Sigmoid colon (tissue), 7 donors: ENCODE data around the gene CEP63. TPM values are rescaled to one million over a fixed set of nuclear protein-coding genes. Genes with fewer than 3 reads are reported as not detected.

Source experiments
- DNase-seq: peaks from one replicate; pipeline ENCODE4 v3.0.0-alpha.2; 2019
- H3K27ac ChIP-seq, 4 donors: fragments of 200-600 bp; sonication (generic); one replicate each; pipeline ENCODE4 v1.5.1; 2016 to 2019; ENCODE audit warnings: mild to moderate bottlenecking in 1 of 4
- H3K27me3 ChIP-seq, 3 donors: fragments of 200-600 bp; sonication (generic); one replicate each; pipeline ENCODE4 v1.5.1; 2019; ENCODE audit warnings: mild to moderate bottlenecking in 1 of 3
- H3K36me3 ChIP-seq, 4 donors: fragments of 200-600 bp; sonication (generic); one replicate each; pipeline ENCODE4 v1.5.1; 2016 to 2019
- H3K4me1 ChIP-seq, 4 donors: fragments of 200-600 bp; sonication (generic); one replicate each; pipeline ENCODE4 v1.5.1; 2017 to 2019
- H3K4me3 ChIP-seq, 4 donors: fragments of 200-600 bp; sonication (generic); one replicate each; pipeline ENCODE4 v1.5.1; 2017 to 2019; ENCODE audit warnings: mild to moderate bottlenecking in 2 of 4, moderate library complexity in 1 of 4
- H3K9me3 ChIP-seq, 4 donors: fragments of 200-600 bp in 3 of 4; sonication (generic) in 3 of 4; one replicate each; pipeline versions ENCODE4 v1.5.1 to v1.6.1; 2013 to 2019
- EP300 ChIP-seq, 4 donors: sonication (generic); formaldehyde crosslinking; IDR thresholded peaks; one replicate each; pipeline ENCODE4 v1.6.1; 2017; ENCODE audit warnings: antibody characterized with exemption in 4 of 4
- POLR2A ChIP-seq, 2 donors: fragments of 450-650 bp; IDR thresholded peaks; one replicate each; pipeline ENCODE4 v1.6.1; 2016; ENCODE audit warnings: antibody characterized with exemption in 2 of 2, mild to moderate bottlenecking in 2 of 2, moderate library complexity in 2 of 2
- POLR2AphosphoS5 ChIP-seq, 4 donors: sonication (generic); formaldehyde crosslinking; IDR thresholded peaks; one replicate each; pipeline ENCODE4 v1.6.1; 2017; ENCODE audit warnings: antibody characterized with exemption in 4 of 4
- WGBS, 2 donors: extraction: QIAGEN DNeasy Blood & Tissue Kit; methylation state at CpG; one replicate each; pipeline ENCODE4 v1.1.7; 2013; 5-methylcytosine and 5-hydroxymethylcytosine counted together
- intact Hi-C: fragments of 100-400 bp; cut with DNase I; formaldehyde crosslinking; loops from one replicate; pipeline ENCODE4 v1.15.1; 2023
- polyA plus RNA-seq, 3 donors: library from polyadenylated mRNA; stranded (reverse); fragments of 200-250 nt; gene quantifications; one replicate each; pipeline ENCODE4 v1.2.3, GENCODE V29; 2013
- total RNA-seq, 4 donors: library from RNA; depleted of rRNA; stranded (reverse); fragments of >200 nt; gene quantifications; one replicate each; pipeline ENCODE4 v1.1.0, GENCODE V29; 2016
- TF ChIP-seq, protein P1 (sequence below), 4 experiments: fragments of 450-650 bp in 3 of 4; fragments of 200-600 bp in 1 of 4; IDR thresholded peaks; one replicate each; pipeline ENCODE4 v1.5.1; 2016 to 2019; ENCODE audit warnings: antibody characterized with exemption in 4 of 4, mild to moderate bottlenecking in 3 of 4, moderate library complexity in 2 of 4
- donor health status: healthy with polysubstance abuse.
- donor health status: Bipolar disorder and iron deficiency.
- donor health status: healthy.

CEP63 gene
- total and polyA plus RNA-seq, 7 donors: 16.6 to 33.5 (median 22.5) TPM

DNA sequence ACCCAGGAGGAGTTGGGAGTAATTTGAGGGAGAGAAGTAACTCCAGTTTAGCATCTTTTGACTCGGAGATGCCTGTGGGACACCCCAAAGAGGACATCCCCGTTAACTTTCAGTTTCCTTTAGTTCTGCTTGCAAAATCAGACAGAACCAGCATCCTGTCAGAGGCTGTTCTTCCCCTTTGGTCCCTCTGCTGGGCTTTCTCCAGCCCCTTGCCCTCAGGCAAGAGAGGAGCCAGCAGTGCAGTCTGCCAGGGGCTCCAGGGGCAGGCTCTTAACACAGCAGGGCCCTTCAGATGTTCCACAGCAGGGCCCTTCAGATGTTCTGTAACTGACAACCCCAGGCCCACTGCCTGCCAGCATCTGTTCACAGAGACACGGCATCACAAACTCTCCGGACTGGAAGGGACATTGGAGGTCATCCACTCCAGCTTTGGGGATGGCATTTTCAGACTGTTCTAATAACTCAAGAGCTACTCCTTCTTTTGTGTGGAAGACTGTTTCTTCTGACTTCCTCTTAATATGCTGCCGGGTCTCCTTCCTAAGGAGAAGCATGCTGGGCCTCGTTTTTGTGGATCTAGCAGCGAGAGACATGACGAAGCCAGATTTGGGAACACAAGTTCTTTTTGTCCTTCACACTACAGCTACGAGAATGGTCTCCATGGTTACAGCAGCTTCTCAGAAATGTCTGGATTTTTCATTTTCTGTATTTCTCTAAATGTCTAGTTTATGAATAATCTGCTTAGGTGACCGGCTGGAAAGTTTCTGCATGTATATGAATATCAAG lies 113.1 kb downstream of the CEP63 start:
- no peak overlapping the region for H3K4me3 ChIP-seq
- TF ChIP-seq POLR2AphosphoS5 (IDR thresholded peaks at IDR 0.05) (no peak), POLR2A (IDR thresholded peaks at IDR 0.05) (no peak), EP300 (IDR thresholded peaks at IDR 0.05) (no peak)
- TF ChIP-seq, protein P1, sequence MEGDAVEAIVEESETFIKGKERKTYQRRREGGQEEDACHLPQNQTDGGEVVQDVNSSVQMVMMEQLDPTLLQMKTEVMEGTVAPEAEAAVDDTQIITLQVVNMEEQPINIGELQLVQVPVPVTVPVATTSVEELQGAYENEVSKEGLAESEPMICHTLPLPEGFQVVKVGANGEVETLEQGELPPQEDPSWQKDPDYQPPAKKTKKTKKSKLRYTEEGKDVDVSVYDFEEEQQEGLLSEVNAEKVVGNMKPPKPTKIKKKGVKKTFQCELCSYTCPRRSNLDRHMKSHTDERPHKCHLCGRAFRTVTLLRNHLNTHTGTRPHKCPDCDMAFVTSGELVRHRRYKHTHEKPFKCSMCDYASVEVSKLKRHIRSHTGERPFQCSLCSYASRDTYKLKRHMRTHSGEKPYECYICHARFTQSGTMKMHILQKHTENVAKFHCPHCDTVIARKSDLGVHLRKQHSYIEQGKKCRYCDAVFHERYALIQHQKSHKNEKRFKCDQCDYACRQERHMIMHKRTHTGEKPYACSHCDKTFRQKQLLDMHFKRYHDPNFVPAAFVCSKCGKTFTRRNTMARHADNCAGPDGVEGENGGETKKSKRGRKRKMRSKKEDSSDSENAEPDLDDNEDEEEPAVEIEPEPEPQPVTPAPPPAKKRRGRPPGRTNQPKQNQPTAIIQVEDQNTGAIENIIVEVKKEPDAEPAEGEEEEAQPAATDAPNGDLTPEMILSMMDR (IDR thresholded peaks at IDR 0.05): no peak
- no peak overlapping the region for H3K27ac ChIP-seq
- H3K36me3 ChIP-seq: peaks cover 0 to 9% (median 0%) of the 10 kb centered on the region in 4 donors
- H3K4me1 ChIP-seq: peaks cover 0 to 11% (median 8%) of the 10 kb centered on the region in 4 donors
- H3K9me3 ChIP-seq: no peaks in the 10 kb centered on the region
- no peak for DNase-seq
- intact Hi-C loops: no loop called here
- WGBS, 2 donors: 80% methylated on average over 10 of the region's 10 CpGs
- H3K27me3 ChIP-seq: no peaks in the 10 kb centered on the region

DNA sequence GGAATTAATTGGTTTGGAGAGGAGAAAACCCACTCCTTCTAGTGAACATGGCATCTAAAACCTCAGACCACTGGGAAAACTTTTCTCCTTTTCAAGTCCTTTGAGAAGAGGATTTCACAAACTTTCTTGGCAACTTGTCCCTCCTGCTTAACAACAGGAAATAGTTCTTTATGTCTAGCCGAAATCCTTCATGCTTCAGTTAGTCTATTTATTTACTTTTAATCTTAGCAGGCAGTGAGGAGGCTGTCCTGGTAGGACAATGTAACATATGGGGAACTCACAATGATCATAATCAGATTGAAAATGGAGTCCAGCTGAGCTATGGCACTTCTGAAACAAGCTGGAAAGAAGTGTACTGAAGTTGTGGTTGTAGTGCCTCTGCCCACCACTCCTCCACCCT lies 114.3 kb downstream of the CEP63 start:
- intact Hi-C loops: loop anchor here (5.0 kb wide), 3 partner anchors 52 to 902 kb away; partner anchors contain the start of gene KY

DNA sequence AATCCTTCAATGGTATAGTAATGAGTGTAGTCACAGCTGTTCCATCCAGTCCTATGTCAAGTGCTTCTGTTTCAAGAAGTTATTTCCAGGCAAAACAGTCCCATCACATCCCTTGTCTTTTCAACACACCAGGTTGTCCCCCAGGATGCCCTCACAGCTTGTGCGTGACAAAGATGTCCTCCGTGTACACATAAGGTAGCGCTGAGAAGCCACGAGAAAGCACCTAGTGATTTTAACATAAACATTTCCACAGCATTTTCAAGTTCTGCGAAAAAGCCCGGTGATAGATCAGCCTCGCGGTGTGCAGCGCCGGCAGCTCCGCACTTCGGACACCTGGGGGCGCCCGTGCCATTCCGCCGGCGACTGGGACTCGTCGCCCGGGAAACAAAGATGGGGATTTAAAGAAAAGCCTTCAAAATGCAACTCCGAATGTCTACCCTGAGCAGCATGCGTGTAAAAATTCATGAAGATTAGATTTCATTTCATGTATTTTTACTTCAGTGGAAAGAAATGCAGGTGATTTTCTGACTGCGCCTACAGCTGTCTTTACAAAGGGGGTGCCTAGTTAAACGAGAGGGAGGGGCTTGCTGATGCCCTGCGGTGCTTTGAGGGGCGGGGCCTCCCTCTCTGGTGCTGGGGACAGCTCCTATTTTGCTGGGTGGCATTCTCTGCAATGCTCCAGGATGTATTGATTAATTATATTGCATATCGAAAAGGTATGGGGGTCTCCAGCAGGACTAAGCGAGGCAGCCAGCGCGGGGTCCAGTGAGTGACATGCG lies 115.0 kb downstream of the CEP63 start:
- WGBS, 2 donors: 12 to 13% methylated on average over 31 of the region's 31 CpGs
- Histone ChIP-seq H3K4me3 (no peak overlapping the region), H3K4me1 (peaks cover 0 to 11% (median 8%) of the 10 kb centered on the region in 4 donors), H3K9me3 (no peaks in the 10 kb centered on the region), H3K27ac (no peak overlapping the region), H3K36me3 (peaks cover 0 to 10% (median 0%) of the 10 kb centered on the region in 4 donors), H3K27me3 (no peaks in the 10 kb centered on the region)
- TF ChIP-seq, protein P1 (IDR thresholded peaks at IDR 0.05): peak; percentile 46 to 95 (median 80)
- no peak for TF ChIP-seq EP300 (IDR thresholded peaks at IDR 0.05)
- TF ChIP-seq POLR2AphosphoS5 (IDR thresholded peaks at IDR 0.05): no peak
- no peak for TF ChIP-seq POLR2A (IDR thresholded peaks at IDR 0.05)
- intact Hi-C loops: loop anchor here (1.0 to 5.0 kb wide), 4 partner anchors 51 to 1294 kb away; partner anchors contain the start of gene KY
- DNase-seq: no peak

More for the DNA sequence above, 114.3 kb downstream of the CEP63 start:
- H3K4me1 ChIP-seq: peaks cover 0 to 11% (median 8%) of the 10 kb centered on the region in 4 donors
- no peak for TF ChIP-seq EP300 (IDR thresholded peaks at IDR 0.05)
- TF ChIP-seq, protein P1 (IDR thresholded peaks at IDR 0.05): no peak
- no peak for TF ChIP-seq POLR2A (IDR thresholded peaks at IDR 0.05)
- TF ChIP-seq POLR2AphosphoS5 (IDR thresholded peaks at IDR 0.05): no peak
- no peaks in the 10 kb centered on the region for H3K27me3 ChIP-seq
- WGBS, 2 donors: 14 to 36% methylated on average over 1 of the region's 1 CpG
- H3K36me3 ChIP-seq: peaks cover 0 to 10% (median 0%) of the 10 kb centered on the region in 4 donors
- no peak overlapping the region for H3K4me3 ChIP-seq
- no peaks in the 10 kb centered on the region for H3K9me3 ChIP-seq
- H3K27ac ChIP-seq: no peak overlapping the region
- DNase-seq: no peak

DNA sequence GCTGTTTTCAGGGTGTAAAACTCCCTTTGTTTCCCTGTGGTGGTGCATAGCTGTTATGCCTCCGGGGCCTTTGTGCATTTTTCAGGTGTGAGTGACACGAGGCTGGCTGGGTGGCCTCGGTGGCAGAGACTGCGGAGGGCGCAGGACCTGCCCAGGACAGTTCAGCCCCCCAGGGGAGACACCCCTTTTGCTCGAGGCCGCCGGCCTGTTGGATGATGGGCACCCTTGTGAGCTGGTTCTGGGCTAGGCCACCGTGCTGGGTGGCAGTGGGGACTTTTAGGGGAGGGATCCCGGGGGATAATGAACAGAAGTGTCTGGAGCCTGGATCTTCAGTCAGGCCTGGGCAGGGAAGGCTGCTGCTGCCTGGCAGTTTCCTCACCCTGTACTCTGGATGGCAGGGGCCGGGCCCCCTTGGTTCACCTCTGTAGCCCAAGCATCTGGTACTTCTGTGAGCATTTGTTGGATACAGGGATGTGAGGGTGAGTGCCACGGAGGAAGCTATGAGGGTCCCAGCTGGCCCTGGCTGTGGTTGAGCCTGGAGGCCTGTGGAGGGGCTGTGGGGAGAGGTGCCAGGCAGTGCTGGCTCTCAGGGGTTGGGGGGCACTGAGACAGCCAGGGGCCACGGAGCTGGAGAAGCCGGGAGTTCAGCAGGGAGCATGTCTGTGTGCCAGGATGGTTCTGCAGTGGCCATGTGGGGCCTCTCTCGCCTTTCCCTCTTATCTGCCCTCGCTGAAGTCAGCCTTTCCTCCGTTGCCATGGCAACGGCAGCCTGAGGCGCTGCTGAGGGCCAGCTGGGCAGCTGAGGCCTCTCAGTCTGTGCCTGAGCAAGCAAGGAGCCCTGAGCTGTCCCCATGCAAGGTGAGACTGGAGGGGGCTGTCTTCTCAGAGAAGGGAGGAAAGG lies 115.9 kb downstream of the CEP63 start:
- TF ChIP-seq POLR2A (IDR thresholded peaks at IDR 0.05) (no peak), EP300 (IDR thresholded peaks at IDR 0.05) (no peak), POLR2AphosphoS5 (IDR thresholded peaks at IDR 0.05) (no peak)
- TF ChIP-seq, protein P1 (IDR thresholded peaks at IDR 0.05): no peak
- peaks cover 0 to 11% (median 8%) of the 10 kb centered on the region in 4 donors for H3K4me1 ChIP-seq
- intact Hi-C loops: loop anchor here (1.0 to 5.0 kb wide), 4 partner anchors 51 to 1294 kb away; partner anchors contain the start of gene KY
- no peak for DNase-seq
- H3K4me3 ChIP-seq: no peak overlapping the region
- no peaks in the 10 kb centered on the region for H3K9me3 ChIP-seq
- H3K36me3 ChIP-seq: peaks cover 0 to 10% (median 0%) of the 10 kb centered on the region in 4 donors
- 59 to 67% methylated on average over 19 of the region's 19 CpGs for WGBS, 2 donors
- H3K27ac ChIP-seq: no peak overlapping the region
- no peaks in the 10 kb centered on the region for H3K27me3 ChIP-seq
